Mesenchymal stem cell (in vitro differentiated cells and primary cell): ENCODE results near the gene HSPA12B.
A peak's percentile ranks its signal among the peaks of the same experiment; 100 is the strongest.

Source experiments
- DNase-seq: peaks from one replicate; pipeline ENCODE4 v3.0.0-alpha.2; 2013
- H2AFZ ChIP-seq: one replicate; pipeline ENCODE4 v1.6.1; 2013; ENCODE audit warnings: low read depth, mild to moderate bottlenecking, control low read depth, inconsistent platforms, low read length, moderate library complexity
- H2AK5ac ChIP-seq: 2 replicates; pipeline ENCODE4 v1.6.1; 2013; ENCODE audit warnings: low read length, moderate library complexity, mild to moderate bottlenecking, inconsistent platforms; ENCODE audit not compliant: severe bottlenecking
- H2BK120ac ChIP-seq: one replicate; pipeline ENCODE4 v1.6.1; 2013; ENCODE audit warnings: low read depth, mild to moderate bottlenecking, inconsistent platforms, low read length, moderate library complexity
- H2BK12ac ChIP-seq, 2 experiments: one replicate each; pipeline ENCODE4 v1.6.1; 2013; ENCODE audit warnings: inconsistent platforms in 2 of 2, low read length in 2 of 2, mild to moderate bottlenecking in 2 of 2, moderate library complexity in 2 of 2, control low read depth in 1 of 2
- H2BK15ac ChIP-seq: one replicate; pipeline ENCODE4 v1.6.1; 2013; ENCODE audit warnings: mild to moderate bottlenecking, low read depth, inconsistent platforms; ENCODE audit not compliant: poor library complexity, severe bottlenecking
- H2BK5ac ChIP-seq: 2 replicates; pipeline ENCODE4 v1.6.1; 2013; ENCODE audit warnings: low read depth, mild to moderate bottlenecking, low read length, control low read depth, inconsistent platforms; ENCODE audit not compliant: poor library complexity, severe bottlenecking
- H3K14ac ChIP-seq, 2 experiments: one replicate each; pipeline ENCODE4 v1.6.1; 2013; ENCODE audit warnings: inconsistent platforms in 2 of 2, low read length in 2 of 2, control low read depth in 1 of 2, mild to moderate bottlenecking in 1 of 2, moderate library complexity in 1 of 2
- H3K18ac ChIP-seq, 2 experiments: one replicate each; pipeline ENCODE4 v1.6.1; 2013; ENCODE audit warnings: inconsistent platforms in 2 of 2, low read length in 2 of 2, control low read depth in 1 of 2, low read depth in 1 of 2, mild to moderate bottlenecking in 1 of 2
- H3K23ac ChIP-seq, 2 experiments: one replicate each; pipeline ENCODE4 v1.6.1; 2013; ENCODE audit warnings: inconsistent platforms in 2 of 2, low read length in 2 of 2, mild to moderate bottlenecking in 2 of 2, moderate library complexity in 2 of 2, control low read depth in 1 of 2
- H3K27ac ChIP-seq: 2 replicates; pipeline ENCODE4 v1.5.1; 2013; ENCODE audit warnings: mild to moderate bottlenecking, moderate library complexity, low read length, control low read depth, inconsistent platforms; ENCODE audit not compliant: poor library complexity, severe bottlenecking
- H3K27me3 ChIP-seq, 2 experiments: 2 replicates each; pipeline versions ENCODE4 v1.6.1 to v1.7.0; 2013; ENCODE audit warnings: low read length in 2 of 2, mild to moderate bottlenecking in 2 of 2, moderate library complexity in 2 of 2, control low read depth in 1 of 2, inconsistent platforms in 1 of 2; ENCODE audit not compliant: control insufficient read depth in 1 of 2, insufficient read depth in 1 of 2
- H3K36me3 ChIP-seq, 2 experiments: 2 replicates each; pipeline versions ENCODE4 v1.6.1 to v1.7.0; 2013; ENCODE audit warnings: low read length in 2 of 2, control low read depth in 1 of 2, inconsistent platforms in 1 of 2, low read depth in 1 of 2, mild to moderate bottlenecking in 1 of 2; ENCODE audit not compliant: insufficient read depth in 2 of 2, control insufficient read depth in 1 of 2
- H3K4ac ChIP-seq, 2 experiments: one replicate each; pipeline ENCODE4 v1.6.1; 2013; ENCODE audit warnings: inconsistent platforms in 2 of 2, low read length in 2 of 2, mild to moderate bottlenecking in 2 of 2, moderate library complexity in 2 of 2, control low read depth in 1 of 2, low read depth in 1 of 2
- H3K4me1 ChIP-seq: 2 replicates; pipeline ENCODE4 v1.6.1; 2013; ENCODE audit warnings: low read depth, low read length, control low read depth; ENCODE audit not compliant: control insufficient read depth, insufficient read depth
- H3K4me2 ChIP-seq: 2 replicates; pipeline ENCODE4 v1.6.1; 2013; ENCODE audit warnings: low read length, mild to moderate bottlenecking, inconsistent platforms; ENCODE audit not compliant: poor library complexity, severe bottlenecking
- H3K4me3 ChIP-seq, 2 experiments: 2 replicates each; pipeline versions ENCODE4 v1.5.1 to v1.7.0; 2013; ENCODE audit warnings: low read length in 2 of 2, mild to moderate bottlenecking in 2 of 2, control low read depth in 1 of 2, low read depth in 1 of 2; ENCODE audit not compliant: insufficient read depth in 1 of 2
- H3K79me1 ChIP-seq: replicated peaks from 2 replicates; pipeline ENCODE4 v1.6.1; 2013; ENCODE audit warnings: mild to moderate bottlenecking, control low read depth, low read length, inconsistent platforms; ENCODE audit not compliant: poor library complexity, severe bottlenecking
- H3K9ac ChIP-seq: 2 replicates; pipeline ENCODE4 v1.7.0; 2013; ENCODE audit warnings: mild to moderate bottlenecking, low read length, moderate library complexity
- H3K9me3 ChIP-seq: 2 replicates; pipeline ENCODE4 v1.7.0; 2013; ENCODE audit warnings: mild to moderate bottlenecking, low read length; ENCODE audit not compliant: control insufficient read depth
- H4K8ac ChIP-seq: one replicate; pipeline ENCODE4 v1.6.1; 2013; ENCODE audit warnings: inconsistent platforms, mild to moderate bottlenecking, low read length, moderate library complexity
- H4K91ac ChIP-seq: one replicate; pipeline ENCODE4 v1.6.1; 2013; ENCODE audit warnings: mild to moderate bottlenecking, low read length, inconsistent platforms
- WGBS: methylation state at CpG from one replicate; pipeline ENCODE4 v1.1.7; 2013; ENCODE audit warnings: mixed read lengths; 5-methylcytosine and 5-hydroxymethylcytosine counted together

Gene HSPA12B

DNA sequence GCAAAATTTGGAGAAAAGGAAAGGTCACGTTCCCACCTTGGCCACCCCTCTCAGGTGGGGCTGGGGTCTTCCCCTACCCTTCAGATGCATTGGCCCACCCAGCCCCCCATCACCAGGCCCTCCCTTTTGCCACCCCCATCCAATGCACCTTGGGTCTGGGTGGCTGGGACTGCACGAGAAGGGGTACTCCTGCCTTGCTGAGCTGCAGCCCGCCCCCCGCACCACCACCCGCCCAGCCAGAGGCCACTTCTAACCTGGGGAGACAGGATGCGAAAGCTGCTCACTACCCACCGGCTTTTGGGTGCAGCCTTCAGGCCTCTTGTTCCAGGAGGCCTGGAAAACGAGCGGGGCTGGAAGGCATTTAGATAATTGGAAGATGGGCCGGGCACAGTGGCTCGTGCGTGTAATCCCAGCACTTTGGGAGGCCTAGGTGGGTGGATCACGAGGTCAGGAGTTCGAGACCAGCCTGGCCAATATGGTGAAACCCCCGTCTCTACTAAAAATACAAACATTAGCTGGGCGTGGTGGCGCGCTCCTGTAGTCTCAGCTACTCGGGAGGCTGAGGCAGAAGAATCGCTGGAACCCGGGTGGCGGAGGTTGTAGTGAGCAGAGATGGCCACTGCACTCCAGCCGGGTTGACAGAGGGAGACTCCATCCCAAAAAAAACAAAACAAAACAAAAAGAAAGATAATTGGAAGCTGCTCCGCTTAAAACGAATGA is 62.4 kb downstream of the HSPA12B start:
- Histone ChIP-seq H3K4me2 (no peak overlapping the region), H4K8ac (peak overlapping the region; percentile 80), H2BK15ac (no peak overlapping the region), H2BK5ac (no peak overlapping the region), H3K27me3 (no peaks in the 10 kb centered on the region), H3K27ac (no peak overlapping the region), H3K4me1 (peaks cover 32% of the 10 kb centered on the region), H3K9ac (peak overlapping the region; percentile 96), H4K91ac (no peak overlapping the region), H3K18ac (peak overlapping the region in 1 of 2 experiments; percentile 19), H3K23ac (no peak overlapping the region), H2BK12ac (no peak overlapping the region), H3K4me3 (peak overlapping the region in 1 of 2 experiments; percentile 97), H3K79me1 (peaks cover 22% of the 10 kb centered on the region), H3K4ac (peak overlapping the region in 1 of 2 experiments; percentile 86), H3K9me3 (no peaks in the 10 kb centered on the region), H2BK120ac (peak overlapping the region; percentile 19), H2AFZ (no peak overlapping the region), H3K14ac (no peak overlapping the region), H2AK5ac (no peak overlapping the region), H3K36me3 (peaks cover 14 to 25% of the 10 kb centered on the region in 2 experiments)
- WGBS = 88% methylated on average over 25 of the region's 25 CpGs
- DNase-seq = no peak

DNA sequence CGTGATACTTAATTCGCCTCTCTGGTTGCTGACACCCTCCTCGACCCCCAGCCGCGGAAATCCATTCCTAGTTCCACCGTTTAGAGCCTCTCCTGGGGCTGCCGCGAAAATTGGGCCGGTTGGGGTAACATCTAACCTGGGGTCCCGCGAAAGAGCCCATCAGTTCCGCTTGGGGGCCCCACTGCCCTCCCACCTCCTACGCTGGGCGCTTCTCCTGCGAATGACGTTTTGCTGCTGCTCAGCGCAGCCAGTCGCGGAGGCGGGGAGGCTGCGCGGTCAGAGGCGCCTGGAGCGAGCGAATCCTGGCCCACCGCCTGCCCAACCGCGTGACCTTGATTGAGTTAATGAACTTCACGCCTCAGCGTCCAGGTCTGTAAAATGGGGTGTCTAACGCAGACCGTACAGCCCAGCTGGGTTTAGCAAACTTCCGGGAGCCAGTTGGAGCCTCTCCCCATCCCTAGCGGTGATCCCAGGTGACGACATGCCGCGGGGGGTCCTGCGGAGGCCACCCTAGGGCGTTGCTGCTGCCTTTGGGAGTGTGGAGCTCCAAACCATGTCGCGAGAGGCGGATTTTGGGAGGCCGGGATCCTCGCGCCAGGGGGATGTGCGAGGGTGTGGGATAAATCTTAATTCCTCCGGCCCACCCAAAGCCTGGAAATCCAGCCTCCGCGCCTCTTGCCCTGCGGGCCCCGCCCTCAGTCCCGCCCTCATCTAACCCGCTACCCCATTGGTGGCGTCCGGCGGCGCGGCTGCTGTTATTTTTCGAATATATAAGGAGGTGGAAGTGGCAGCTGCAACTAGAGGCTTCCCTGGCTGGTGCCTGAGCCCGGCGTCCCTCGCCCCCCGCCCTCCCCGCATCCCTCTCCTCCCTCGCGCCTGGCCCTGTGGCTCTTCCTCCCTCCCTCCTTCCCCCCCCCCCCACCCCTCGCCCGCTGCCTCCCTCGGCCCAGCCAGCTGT is 63.3 kb downstream of the HSPA12B start, which contains the start of gene CDC25B:
Gene CDC25B (plus strand): TSS at position 800 of the 958 bp plus-strand sequence. CDS start 222 bp downstream, outside the sequence.
- DNase-seq = peak; percentile 94
- peak within 1 kb of the TSS; percentile 83 for H4K91ac ChIP-seq
- peak within 1 kb of the TSS; percentile 73 to 97 for H3K4me3 ChIP-seq
- H2AK5ac ChIP-seq = no peak within 1 kb of the TSS
- H2AFZ ChIP-seq = peak within 1 kb of the TSS; percentile 48
- H2BK15ac ChIP-seq = peak within 1 kb of the TSS; percentile 87
- H3K27ac ChIP-seq = peak within 1 kb of the TSS; percentile 59
- H4K8ac ChIP-seq = peak within 1 kb of the TSS; percentile 97
- H3K14ac ChIP-seq = peak within 1 kb of the TSS in 1 of 2 experiments; percentile 84
- H3K4me1 ChIP-seq = peaks cover 37% of the 10 kb centered on the region
- peaks cover 25% of the 10 kb centered on the region for H3K79me1 ChIP-seq
- H2BK5ac ChIP-seq = peak within 1 kb of the TSS; percentile 31
- peak within 1 kb of the TSS; percentile 97 to 99 for H3K18ac ChIP-seq
- no peaks in the 10 kb centered on the region for H3K9me3 ChIP-seq
- peak within 1 kb of the TSS; percentile 8 to 85 for H2BK12ac ChIP-seq
- H3K36me3 ChIP-seq = peaks cover 20 to 34% of the 10 kb centered on the region in 2 experiments
- WGBS = 4% methylated on average over 47 of the region's 69 CpGs
- peak within 1 kb of the TSS; percentile 83 for H2BK120ac ChIP-seq
- H3K27me3 ChIP-seq = no peaks in the 10 kb centered on the region
- peak within 1 kb of the TSS; percentile 96 for H3K4me2 ChIP-seq
- peak within 1 kb of the TSS; percentile 96 for H3K9ac ChIP-seq
- H3K4ac ChIP-seq = peak within 1 kb of the TSS; percentile 88 to 91
- peak within 1 kb of the TSS in 1 of 2 experiments; percentile 83 for H3K23ac ChIP-seq

DNA sequence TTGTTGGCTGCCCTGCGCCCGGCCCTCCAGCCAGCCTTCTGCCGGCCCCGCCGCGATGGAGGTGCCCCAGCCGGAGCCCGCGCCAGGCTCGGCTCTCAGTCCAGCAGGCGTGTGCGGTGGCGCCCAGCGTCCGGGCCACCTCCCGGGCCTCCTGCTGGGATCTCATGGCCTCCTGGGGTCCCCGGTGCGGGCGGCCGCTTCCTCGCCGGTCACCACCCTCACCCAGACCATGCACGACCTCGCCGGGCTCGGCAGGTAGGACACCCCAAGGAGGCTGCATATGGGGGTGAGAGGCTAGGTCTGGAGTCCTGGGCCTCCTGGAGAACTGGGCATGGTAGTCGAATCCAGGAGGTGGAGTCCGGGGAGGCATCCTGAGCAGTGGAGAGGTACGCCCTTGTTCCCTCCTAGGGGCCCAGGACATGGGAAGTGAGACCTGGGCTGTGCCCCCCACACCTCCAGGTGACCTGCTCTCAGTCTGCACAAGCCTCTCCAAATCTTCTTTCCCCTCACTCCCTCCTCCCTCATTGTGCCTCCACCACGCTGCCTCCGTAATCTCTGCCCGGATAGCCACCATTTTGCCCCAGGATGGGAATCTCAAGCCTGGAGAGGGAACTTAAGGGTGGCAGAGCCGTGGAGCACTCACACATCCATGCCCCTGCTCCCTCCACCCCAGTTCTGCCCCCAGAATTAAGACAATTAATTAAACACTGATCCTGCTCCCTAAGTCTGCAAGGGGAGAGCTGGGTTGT is 64.2 kb downstream of the HSPA12B start:
- Histone ChIP-seq H2BK15ac (peak overlapping the region; percentile 58), H2BK12ac (no peak overlapping the region), H3K9ac (peak overlapping the region; percentile 92), H3K4me1 (peaks cover 37% of the 10 kb centered on the region), H3K14ac (peak overlapping the region in 1 of 2 experiments; percentile 57), H4K91ac (peak overlapping the region; percentile 57), H3K4me2 (peak overlapping the region; percentile 96), H2BK120ac (peak overlapping the region; percentile 76), H3K23ac (peak overlapping the region in 1 of 2 experiments; percentile 83), H3K4ac (peak overlapping the region; percentile 62 to 91), H3K9me3 (no peaks in the 10 kb centered on the region), H3K79me1 (peaks cover 27% of the 10 kb centered on the region), H2AFZ (no peak overlapping the region), H2AK5ac (no peak overlapping the region), H3K27me3 (no peaks in the 10 kb centered on the region), H2BK5ac (no peak overlapping the region), H3K4me3 (peak overlapping the region; percentile 73 to 97), H3K18ac (peak overlapping the region; percentile 68 to 87), H3K27ac (no peak overlapping the region), H3K36me3 (peaks cover 29 to 43% of the 10 kb centered on the region in 2 experiments), H4K8ac (no peak overlapping the region)
- 26% methylated on average over 10 of the region's 33 CpGs for WGBS
- DNase-seq = no peak
